Measurements from ENCODE around the gene LRRC2. TPM values are rescaled to one million over a fixed set of nuclear protein-coding genes. Genes with fewer than 3 reads are reported as not detected.

The LRRC2 gene
- total and polyA plus RNA-seq, 9 of the 15 experiments (the other 6 are each of a cell fraction or from before 2014, with no cell fraction given) = 0.01 to 0.04 (median 0.03) TPM; not detected in 5

DNA sequence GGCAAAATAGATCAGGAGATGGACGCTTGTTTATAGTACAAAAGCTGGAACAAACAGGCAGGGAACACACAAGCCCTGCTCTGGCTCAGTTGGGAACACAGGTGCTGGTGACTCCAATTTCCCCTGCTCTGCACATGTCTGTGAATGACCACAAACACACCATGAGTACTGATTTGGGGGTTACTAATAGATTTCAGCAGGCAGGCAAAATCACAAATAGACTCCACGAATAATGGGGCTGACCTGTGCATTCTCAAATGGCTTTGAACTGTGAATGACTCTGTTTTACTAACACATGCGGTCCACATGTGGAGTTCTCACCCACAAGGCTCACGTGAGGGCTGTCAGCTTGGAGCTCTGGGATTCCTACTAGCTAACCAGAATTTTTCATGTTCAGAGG lies 64.4 kb downstream of the LRRC2 start (continued):
- TF ChIP-seq, protein P1, sequence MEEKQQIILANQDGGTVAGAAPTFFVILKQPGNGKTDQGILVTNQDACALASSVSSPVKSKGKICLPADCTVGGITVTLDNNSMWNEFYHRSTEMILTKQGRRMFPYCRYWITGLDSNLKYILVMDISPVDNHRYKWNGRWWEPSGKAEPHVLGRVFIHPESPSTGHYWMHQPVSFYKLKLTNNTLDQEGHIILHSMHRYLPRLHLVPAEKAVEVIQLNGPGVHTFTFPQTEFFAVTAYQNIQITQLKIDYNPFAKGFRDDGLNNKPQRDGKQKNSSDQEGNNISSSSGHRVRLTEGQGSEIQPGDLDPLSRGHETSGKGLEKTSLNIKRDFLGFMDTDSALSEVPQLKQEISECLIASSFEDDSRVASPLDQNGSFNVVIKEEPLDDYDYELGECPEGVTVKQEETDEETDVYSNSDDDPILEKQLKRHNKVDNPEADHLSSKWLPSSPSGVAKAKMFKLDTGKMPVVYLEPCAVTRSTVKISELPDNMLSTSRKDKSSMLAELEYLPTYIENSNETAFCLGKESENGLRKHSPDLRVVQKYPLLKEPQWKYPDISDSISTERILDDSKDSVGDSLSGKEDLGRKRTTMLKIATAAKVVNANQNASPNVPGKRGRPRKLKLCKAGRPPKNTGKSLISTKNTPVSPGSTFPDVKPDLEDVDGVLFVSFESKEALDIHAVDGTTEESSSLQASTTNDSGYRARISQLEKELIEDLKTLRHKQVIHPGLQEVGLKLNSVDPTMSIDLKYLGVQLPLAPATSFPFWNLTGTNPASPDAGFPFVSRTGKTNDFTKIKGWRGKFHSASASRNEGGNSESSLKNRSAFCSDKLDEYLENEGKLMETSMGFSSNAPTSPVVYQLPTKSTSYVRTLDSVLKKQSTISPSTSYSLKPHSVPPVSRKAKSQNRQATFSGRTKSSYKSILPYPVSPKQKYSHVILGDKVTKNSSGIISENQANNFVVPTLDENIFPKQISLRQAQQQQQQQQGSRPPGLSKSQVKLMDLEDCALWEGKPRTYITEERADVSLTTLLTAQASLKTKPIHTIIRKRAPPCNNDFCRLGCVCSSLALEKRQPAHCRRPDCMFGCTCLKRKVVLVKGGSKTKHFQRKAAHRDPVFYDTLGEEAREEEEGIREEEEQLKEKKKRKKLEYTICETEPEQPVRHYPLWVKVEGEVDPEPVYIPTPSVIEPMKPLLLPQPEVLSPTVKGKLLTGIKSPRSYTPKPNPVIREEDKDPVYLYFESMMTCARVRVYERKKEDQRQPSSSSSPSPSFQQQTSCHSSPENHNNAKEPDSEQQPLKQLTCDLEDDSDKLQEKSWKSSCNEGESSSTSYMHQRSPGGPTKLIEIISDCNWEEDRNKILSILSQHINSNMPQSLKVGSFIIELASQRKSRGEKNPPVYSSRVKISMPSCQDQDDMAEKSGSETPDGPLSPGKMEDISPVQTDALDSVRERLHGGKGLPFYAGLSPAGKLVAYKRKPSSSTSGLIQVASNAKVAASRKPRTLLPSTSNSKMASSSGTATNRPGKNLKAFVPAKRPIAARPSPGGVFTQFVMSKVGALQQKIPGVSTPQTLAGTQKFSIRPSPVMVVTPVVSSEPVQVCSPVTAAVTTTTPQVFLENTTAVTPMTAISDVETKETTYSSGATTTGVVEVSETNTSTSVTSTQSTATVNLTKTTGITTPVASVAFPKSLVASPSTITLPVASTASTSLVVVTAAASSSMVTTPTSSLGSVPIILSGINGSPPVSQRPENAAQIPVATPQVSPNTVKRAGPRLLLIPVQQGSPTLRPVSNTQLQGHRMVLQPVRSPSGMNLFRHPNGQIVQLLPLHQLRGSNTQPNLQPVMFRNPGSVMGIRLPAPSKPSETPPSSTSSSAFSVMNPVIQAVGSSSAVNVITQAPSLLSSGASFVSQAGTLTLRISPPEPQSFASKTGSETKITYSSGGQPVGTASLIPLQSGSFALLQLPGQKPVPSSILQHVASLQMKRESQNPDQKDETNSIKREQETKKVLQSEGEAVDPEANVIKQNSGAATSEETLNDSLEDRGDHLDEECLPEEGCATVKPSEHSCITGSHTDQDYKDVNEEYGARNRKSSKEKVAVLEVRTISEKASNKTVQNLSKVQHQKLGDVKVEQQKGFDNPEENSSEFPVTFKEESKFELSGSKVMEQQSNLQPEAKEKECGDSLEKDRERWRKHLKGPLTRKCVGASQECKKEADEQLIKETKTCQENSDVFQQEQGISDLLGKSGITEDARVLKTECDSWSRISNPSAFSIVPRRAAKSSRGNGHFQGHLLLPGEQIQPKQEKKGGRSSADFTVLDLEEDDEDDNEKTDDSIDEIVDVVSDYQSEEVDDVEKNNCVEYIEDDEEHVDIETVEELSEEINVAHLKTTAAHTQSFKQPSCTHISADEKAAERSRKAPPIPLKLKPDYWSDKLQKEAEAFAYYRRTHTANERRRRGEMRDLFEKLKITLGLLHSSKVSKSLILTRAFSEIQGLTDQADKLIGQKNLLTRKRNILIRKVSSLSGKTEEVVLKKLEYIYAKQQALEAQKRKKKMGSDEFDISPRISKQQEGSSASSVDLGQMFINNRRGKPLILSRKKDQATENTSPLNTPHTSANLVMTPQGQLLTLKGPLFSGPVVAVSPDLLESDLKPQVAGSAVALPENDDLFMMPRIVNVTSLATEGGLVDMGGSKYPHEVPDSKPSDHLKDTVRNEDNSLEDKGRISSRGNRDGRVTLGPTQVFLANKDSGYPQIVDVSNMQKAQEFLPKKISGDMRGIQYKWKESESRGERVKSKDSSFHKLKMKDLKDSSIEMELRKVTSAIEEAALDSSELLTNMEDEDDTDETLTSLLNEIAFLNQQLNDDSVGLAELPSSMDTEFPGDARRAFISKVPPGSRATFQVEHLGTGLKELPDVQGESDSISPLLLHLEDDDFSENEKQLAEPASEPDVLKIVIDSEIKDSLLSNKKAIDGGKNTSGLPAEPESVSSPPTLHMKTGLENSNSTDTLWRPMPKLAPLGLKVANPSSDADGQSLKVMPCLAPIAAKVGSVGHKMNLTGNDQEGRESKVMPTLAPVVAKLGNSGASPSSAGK (IDR thresholded peaks at IDR 0.05) = peak; percentile 49
- TF ChIP-seq ZNF146 (CRISPR knock-in tag; IDR thresholded peaks at IDR 0.05; ENCODE audit: unreplicated experiment) = no peak
